HEK293 (cell line): Measurements from ENCODE around the gene TIMM50.

Experiments
- BCL11A ChIP-seq: fragments of 450-650 bp; formaldehyde crosslinking; IDR thresholded peaks from 2 replicates; pipeline ENCODE4 v1.5.1; 2016; ENCODE audit warnings: low read depth, missing biosample characterization, missing genetic modification characterization
- HOXA7 ChIP-seq: sonication (generic); formaldehyde crosslinking; IDR thresholded peaks from 2 replicates; pipeline ENCODE4 v1.8.1; 2022; ENCODE audit warnings: missing genetic modification reagents, borderline replicate concordance
- HOXD13 ChIP-seq: sonication (generic); formaldehyde crosslinking; IDR thresholded peaks from 2 replicates; pipeline ENCODE4 v1.8.0; 2022; ENCODE audit warnings: missing genetic modification reagents, borderline replicate concordance
- KLF7 ChIP-seq: fragments of 450-650 bp; formaldehyde crosslinking; IDR thresholded peaks from 2 replicates; pipeline ENCODE4 v1.5.1; 2016; ENCODE audit warnings: missing biosample characterization, missing genetic modification characterization, borderline replicate concordance
- KLF9 ChIP-seq: fragments of 450-650 bp; formaldehyde crosslinking; IDR thresholded peaks from 2 replicates; pipeline ENCODE4 v1.5.1; 2016; ENCODE audit warnings: missing biosample characterization, missing genetic modification characterization, low read depth
- MZF1 ChIP-seq: fragments of 450-650 bp; formaldehyde crosslinking; IDR thresholded peaks from 2 replicates; pipeline ENCODE4 v1.5.1; 2017; ENCODE audit warnings: missing biosample characterization, missing genetic modification characterization, borderline replicate concordance
- PRDM10 ChIP-seq: fragments of 450-650 bp; formaldehyde crosslinking; IDR thresholded peaks from 2 replicates; pipeline ENCODE4 v1.5.1; 2016; ENCODE audit warnings: missing biosample characterization, missing genetic modification characterization
- SALL2 ChIP-seq: fragments of 450-650 bp; formaldehyde crosslinking; IDR thresholded peaks from 2 replicates; pipeline ENCODE4 v1.5.0; 2017; ENCODE audit warnings: missing biosample characterization, mild to moderate bottlenecking, missing genetic modification characterization, borderline replicate concordance
- SP3 ChIP-seq: fragments of 450-650 bp; formaldehyde crosslinking; IDR thresholded peaks from 2 replicates; pipeline ENCODE4 v1.5.1; 2016; ENCODE audit warnings: missing biosample characterization, missing genetic modification characterization
- TRIM28 ChIP-seq: IDR thresholded peaks from 2 replicates; pipeline ENCODE4 v1.6.1; 2011; ENCODE audit warnings: low read length, control low read depth, borderline replicate concordance
- WT1 ChIP-seq: fragments of 450-650 bp; formaldehyde crosslinking; IDR thresholded peaks from 2 replicates; pipeline ENCODE4 v1.5.1; 2016; ENCODE audit warnings: missing biosample characterization, missing genetic modification characterization
- ZBTB8A ChIP-seq: fragments of 450-650 bp; formaldehyde crosslinking; IDR thresholded peaks from 2 replicates; pipeline ENCODE4 v1.5.1; 2016; ENCODE audit warnings: missing biosample characterization, missing genetic modification characterization
- ZIC2 ChIP-seq: fragments of 450-650 bp; formaldehyde crosslinking; IDR thresholded peaks from 2 replicates; pipeline ENCODE4 v1.5.1; 2016; ENCODE audit warnings: missing biosample characterization, missing genetic modification characterization
- ZNF18 ChIP-seq: fragments of 450-650 bp; formaldehyde crosslinking; IDR thresholded peaks from 2 replicates; pipeline ENCODE4 v1.5.1; 2016; ENCODE audit warnings: missing biosample characterization, missing genetic modification characterization
- ZNF19 ChIP-seq: fragments of 450-650 bp; formaldehyde crosslinking; IDR thresholded peaks from 2 replicates; pipeline ENCODE4; 2016; ENCODE audit warnings: missing biosample characterization, missing genetic modification characterization, low read depth
- ZNF223 ChIP-seq: fragments of 450-650 bp; formaldehyde crosslinking; IDR thresholded peaks from 2 replicates; pipeline ENCODE4 v1.5.1; 2016; ENCODE audit warnings: missing biosample characterization, missing genetic modification characterization
- ZNF23 ChIP-seq: fragments of 450-650 bp; formaldehyde crosslinking; IDR thresholded peaks from 2 replicates; pipeline ENCODE4 v1.5.1; 2016; ENCODE audit warnings: missing biosample characterization, missing genetic modification characterization, borderline replicate concordance
- ZNF311 ChIP-seq: fragments of 450-650 bp; formaldehyde crosslinking; IDR thresholded peaks from 2 replicates; pipeline ENCODE4 v1.5.1; 2017; ENCODE audit warnings: missing biosample characterization, missing genetic modification characterization, borderline replicate concordance
- ZNF37A ChIP-seq: fragments of 450-650 bp; IDR thresholded peaks from 2 replicates; pipeline ENCODE4 v1.5.1; 2018; ENCODE audit warnings: missing biosample characterization, missing genetic modification characterization
- ZNF555 ChIP-seq: fragments of 450-650 bp; formaldehyde crosslinking; conservative IDR thresholded peaks from 2 replicates; pipeline ENCODE4 v1.5.1; 2017; ENCODE audit warnings: missing biosample characterization, mild to moderate bottlenecking, missing genetic modification characterization, inconsistent platforms
- ZNF654 ChIP-seq: fragments of 450-650 bp; formaldehyde crosslinking; IDR thresholded peaks from 2 replicates; pipeline ENCODE4 v1.5.1; 2016; ENCODE audit warnings: low read depth, missing biosample characterization, missing genetic modification characterization
- ZNF785 ChIP-seq: fragments of 450-650 bp; formaldehyde crosslinking; IDR thresholded peaks from 2 replicates; pipeline ENCODE4 v1.5.1; 2016; ENCODE audit warnings: missing biosample characterization, missing genetic modification characterization
- ZSCAN5A ChIP-seq: fragments of 450-650 bp; formaldehyde crosslinking; IDR thresholded peaks from 2 replicates; pipeline ENCODE4 v1.5.1; 2016; ENCODE audit warnings: missing biosample characterization, missing genetic modification characterization
- TF ChIP-seq, protein P1 (sequence below): fragments of 450-650 bp; formaldehyde crosslinking; IDR thresholded peaks from 2 replicates; pipeline ENCODE4 v1.5.0; 2017; ENCODE audit warnings: missing biosample characterization, missing genetic modification characterization, borderline replicate concordance
- TF ChIP-seq, protein P2 (sequence below): fragments of 450-650 bp; IDR thresholded peaks from 2 replicates; pipeline ENCODE4 v1.5.1; 2018; ENCODE audit warnings: missing biosample characterization, missing genetic modification characterization
- TF ChIP-seq, protein P3 (sequence below): fragments of 450-650 bp; formaldehyde crosslinking; IDR thresholded peaks from 2 replicates; pipeline ENCODE4 v1.5.1; 2016; ENCODE audit warnings: missing biosample characterization, missing genetic modification characterization

The TIMM50 gene

DNA sequence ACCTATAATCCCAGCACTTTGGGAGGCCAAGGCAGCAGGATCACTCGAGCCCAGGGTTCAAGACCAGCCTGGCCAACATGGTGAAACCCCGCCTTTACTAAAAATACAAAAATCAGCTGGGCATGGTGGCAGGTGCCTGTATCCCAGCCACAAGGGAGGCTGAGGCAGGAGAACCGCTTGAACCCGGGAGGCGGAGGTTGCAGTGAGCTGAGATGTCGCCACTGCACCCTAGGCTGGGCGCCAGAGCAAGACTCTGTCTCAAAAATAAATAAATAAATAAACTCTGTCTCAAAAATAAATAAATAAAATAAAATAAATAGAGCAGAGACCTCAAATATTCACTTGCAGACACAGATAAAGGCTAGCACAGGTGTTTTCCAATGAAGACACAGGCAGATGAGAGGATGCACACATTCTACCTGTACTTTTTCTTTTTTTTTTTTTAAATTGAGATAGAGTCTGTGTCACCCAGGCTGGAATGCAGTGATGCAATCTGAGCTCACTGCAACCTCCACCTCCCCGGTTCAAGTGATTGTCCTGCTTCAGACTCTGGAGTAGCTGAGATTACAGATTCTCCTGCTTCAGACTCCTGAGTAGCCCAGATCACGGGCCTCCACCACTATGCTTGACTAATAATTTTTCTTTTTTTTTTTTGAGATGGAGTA lies 42.2 kb upstream of the TIMM50 start (continued):
- TF ChIP-seq PRDM10 = no peak
- no peak for TF ChIP-seq HOXD13
- TF ChIP-seq ZIC2 (tag by site-specific recombination) = no peak
- no peak for TF ChIP-seq SALL2 (tag by site-specific recombination)
- TF ChIP-seq HOXA7 (CRISPR knock-in tag) = no peak
- TF ChIP-seq ZNF23 (tag by site-specific recombination) = no peak
- no peak for TF ChIP-seq ZNF311
- no peak for TF ChIP-seq ZNF555
- no peak for TF ChIP-seq WT1 (tag by site-specific recombination)
- no peak for TF ChIP-seq ZNF18 (tag by site-specific recombination)
- TF ChIP-seq SP3 (tag by site-specific recombination) = 0 out of 2 replicates have a peak, but pooled peaks have one; percentile 9
- TF ChIP-seq, protein P1, sequence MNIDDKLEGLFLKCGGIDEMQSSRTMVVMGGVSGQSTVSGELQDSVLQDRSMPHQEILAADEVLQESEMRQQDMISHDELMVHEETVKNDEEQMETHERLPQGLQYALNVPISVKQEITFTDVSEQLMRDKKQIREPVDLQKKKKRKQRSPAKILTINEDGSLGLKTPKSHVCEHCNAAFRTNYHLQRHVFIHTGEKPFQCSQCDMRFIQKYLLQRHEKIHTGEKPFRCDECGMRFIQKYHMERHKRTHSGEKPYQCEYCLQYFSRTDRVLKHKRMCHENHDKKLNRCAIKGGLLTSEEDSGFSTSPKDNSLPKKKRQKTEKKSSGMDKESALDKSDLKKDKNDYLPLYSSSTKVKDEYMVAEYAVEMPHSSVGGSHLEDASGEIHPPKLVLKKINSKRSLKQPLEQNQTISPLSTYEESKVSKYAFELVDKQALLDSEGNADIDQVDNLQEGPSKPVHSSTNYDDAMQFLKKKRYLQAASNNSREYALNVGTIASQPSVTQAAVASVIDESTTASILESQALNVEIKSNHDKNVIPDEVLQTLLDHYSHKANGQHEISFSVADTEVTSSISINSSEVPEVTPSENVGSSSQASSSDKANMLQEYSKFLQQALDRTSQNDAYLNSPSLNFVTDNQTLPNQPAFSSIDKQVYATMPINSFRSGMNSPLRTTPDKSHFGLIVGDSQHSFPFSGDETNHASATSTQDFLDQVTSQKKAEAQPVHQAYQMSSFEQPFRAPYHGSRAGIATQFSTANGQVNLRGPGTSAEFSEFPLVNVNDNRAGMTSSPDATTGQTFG (tag by site-specific recombination) = no peak
- no peak for TF ChIP-seq KLF9
- TF ChIP-seq ZNF785 (tag by site-specific recombination) = no peak
- no peak for TF ChIP-seq KLF7 (tag by site-specific recombination)
- TF ChIP-seq ZNF37A (tag by site-specific recombination) = no peak
- TF ChIP-seq ZNF654 (tag by site-specific recombination) = no peak
- TF ChIP-seq BCL11A (tag by site-specific recombination) = 0 out of 2 replicates have a peak, but pooled peaks have one; percentile 19
- no peak for TF ChIP-seq ZNF19 (tag by site-specific recombination)
- TF ChIP-seq, protein P2, sequence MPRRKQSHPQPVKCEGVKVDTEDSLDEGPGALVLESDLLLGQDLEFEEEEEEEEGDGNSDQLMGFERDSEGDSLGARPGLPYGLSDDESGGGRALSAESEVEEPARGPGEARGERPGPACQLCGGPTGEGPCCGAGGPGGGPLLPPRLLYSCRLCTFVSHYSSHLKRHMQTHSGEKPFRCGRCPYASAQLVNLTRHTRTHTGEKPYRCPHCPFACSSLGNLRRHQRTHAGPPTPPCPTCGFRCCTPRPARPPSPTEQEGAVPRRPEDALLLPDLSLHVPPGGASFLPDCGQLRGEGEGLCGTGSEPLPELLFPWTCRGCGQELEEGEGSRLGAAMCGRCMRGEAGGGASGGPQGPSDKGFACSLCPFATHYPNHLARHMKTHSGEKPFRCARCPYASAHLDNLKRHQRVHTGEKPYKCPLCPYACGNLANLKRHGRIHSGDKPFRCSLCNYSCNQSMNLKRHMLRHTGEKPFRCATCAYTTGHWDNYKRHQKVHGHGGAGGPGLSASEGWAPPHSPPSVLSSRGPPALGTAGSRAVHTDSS (tag by site-specific recombination) = no peak
- TF ChIP-seq ZSCAN5A (tag by site-specific recombination) = no peak
- TF ChIP-seq TRIM28 = no peak
- TF ChIP-seq ZBTB8A = no peak
- TF ChIP-seq ZNF223 (tag by site-specific recombination) = no peak
- TF ChIP-seq, protein P3, sequence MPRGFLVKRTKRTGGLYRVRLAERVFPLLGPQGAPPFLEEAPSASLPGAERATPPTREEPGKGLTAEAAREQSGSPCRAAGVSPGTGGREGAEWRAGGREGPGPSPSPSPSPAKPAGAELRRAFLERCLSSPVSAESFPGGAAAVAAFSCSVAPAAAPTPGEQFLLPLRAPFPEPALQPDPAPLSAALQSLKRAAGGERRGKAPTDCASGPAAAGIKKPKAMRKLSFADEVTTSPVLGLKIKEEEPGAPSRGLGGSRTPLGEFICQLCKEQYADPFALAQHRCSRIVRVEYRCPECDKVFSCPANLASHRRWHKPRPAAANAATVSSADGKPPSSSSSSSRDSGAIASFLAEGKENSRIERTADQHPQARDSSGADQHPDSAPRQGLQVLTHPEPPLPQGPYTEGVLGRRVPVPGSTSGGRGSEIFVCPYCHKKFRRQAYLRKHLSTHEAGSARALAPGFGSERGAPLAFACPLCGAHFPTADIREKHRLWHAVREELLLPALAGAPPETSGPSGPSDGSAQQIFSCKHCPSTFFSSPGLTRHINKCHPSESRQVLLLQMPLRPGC = no peak
- TF ChIP-seq MZF1 (tag by site-specific recombination) = no peak
